GM13976 (cell line): ENCODE data around the gene OXGR1.

ENCODE experiments used
- DNase-seq: peaks from one replicate; pipeline ENCODE4 v3.0.0; 2012; ENCODE audit warnings: low spot score
- CTCF ChIP-seq: IDR thresholded peaks from 2 replicates; pipeline ENCODE4 v1.5.1; 2012; ENCODE audit warnings: borderline replicate concordance, mild to moderate bottlenecking; ENCODE audit not compliant: insufficient read depth; ENCODE audit errors: extremely low read depth, missing control alignments, control extremely low read depth
- in situ Hi-C: fragments of 300-500 bp; cut with MboI; formaldehyde crosslinking; loops from one replicate; pipeline ENCODE4 v1.12.0; 2022; ENCODE audit warnings: low sequenced_read_pairs, mixed read lengths, inconsistent platforms; ENCODE audit not compliant: unreplicated experiment

Gene OXGR1

DNA sequence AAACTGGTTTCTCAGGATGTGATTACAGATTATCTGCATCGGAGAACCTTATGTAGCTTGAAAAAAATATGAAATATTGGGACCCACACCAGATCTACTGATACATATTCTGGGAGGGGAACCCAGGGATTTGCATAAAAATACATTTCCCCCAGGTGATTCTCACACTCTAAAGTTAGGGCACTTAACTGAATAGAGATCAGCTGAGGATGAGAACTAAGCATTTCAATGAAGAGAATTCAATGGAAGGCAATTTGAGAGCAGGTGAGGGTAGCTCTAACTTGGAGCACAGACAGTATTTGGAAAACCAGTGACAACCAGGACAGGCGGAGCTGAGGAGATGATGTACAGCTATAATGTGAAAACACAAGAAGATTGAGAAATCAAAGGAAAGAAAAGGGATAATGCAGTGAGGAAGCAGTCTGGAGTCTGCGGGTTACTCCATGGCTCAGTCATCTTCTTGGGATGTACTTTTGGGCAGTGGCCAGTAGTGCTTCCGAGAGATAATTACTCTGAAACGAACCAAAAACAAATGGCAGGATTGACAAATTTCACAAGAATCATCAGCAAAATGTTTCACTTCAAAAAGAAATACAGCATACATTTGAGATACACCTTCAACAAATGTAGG, 6.1 kb upstream of the OXGR1 start:
- in situ Hi-C loops = no loop called here
- no peak for TF ChIP-seq CTCF
- DNase-seq = no peak

DNA sequence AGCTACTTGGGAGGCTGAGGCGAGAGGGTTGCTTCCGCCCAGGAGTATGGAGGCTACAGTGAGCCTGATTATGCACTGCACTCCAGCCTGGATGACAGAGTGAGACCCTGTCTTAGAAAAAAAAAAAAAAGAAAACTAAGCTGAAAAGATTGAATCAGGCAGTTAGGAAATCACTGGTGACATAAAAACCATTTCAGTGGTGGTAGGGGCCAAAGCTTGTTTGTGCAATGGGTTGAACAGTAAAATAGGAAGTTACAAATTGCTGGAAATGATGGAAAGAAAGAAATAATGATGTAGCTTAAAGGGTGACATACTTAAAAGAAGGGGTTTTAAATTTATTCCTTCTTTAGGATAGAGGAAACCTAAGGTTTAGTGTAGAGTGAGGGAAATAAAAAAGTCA, 4.8 kb upstream of the OXGR1 start:
- in situ Hi-C loops = no loop called here
- no peak for DNase-seq
- no peak for TF ChIP-seq CTCF

GRCh38 chr13:96998051-96998450, 3.8 kb upstream of the OXGR1 start:
- in situ Hi-C loops = no loop called here
- TF ChIP-seq CTCF = no peak
- DNase-seq = no peak

- in situ Hi-C loops = no loop called here
- DNase-seq = no peak
- TF ChIP-seq CTCF = no peak
These were observed 2.6 kb upstream of the OXGR1 start for GRCh38 chr13:96996886-96997285.

- DNase-seq = no peak
- in situ Hi-C loops = no loop called here
- TF ChIP-seq CTCF = no peak
These were observed 1.8 kb upstream of the OXGR1 start for GRCh38 chr13:96996107-96996506.

GRCh38 chr13:96994858-96995243, 575 bp upstream of the OXGR1 start:
- no peak for TF ChIP-seq CTCF
- in situ Hi-C loops = no loop called here
- no peak for DNase-seq

DNA sequence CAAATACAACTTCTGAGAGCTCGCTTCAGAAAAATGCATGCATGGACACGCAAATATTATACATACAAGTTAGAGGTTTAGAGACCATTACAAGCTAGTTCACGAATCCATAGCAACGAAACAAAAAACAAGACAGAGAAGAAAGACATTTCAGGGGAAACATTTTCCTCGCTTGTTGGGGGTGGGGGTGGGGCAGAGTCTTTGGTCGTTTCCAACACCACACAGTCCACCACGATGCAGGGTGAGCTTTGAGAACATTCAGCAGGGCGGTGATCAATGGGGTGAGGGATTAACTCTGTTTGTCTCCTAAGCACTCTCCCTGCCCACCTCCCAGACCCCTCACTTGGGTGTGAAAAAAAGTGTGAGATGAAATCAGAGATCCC, 651 bp downstream of the OXGR1 start:
- no peak for DNase-seq
- in situ Hi-C loops = no loop called here
- no peak for TF ChIP-seq CTCF
